ENCODE measurements around the gene ASCC1. TPM values are rescaled to one million over a fixed set of nuclear protein-coding genes. Genes with fewer than 3 reads are reported as not detected.

The ASCC1 gene
- total and polyA plus RNA-seq, 2 experiments from 2014 or later: 13.7 to 37.2 TPM

Small RNAs within 50 kb of the gene (small RNA-seq; reads per million reads assigned to genes)
- gene RF00019 (ENCODE audit: low replicate concordance) (not detected), gene RF00340 (ENCODE audit: low replicate concordance) (not detected)

Other genes with a start within 250 kb of the ASCC1 start
- 2.6 and 3.6 TPM in 2 replicates for gene SPOCK2, start 127.7 kb downstream of the ASCC1 start, total RNA-seq (2014; rRNA removed; shearing (Covaris generic))
- gene SPOCK2, start 127.7 kb downstream of the ASCC1 start, polyA plus RNA-seq (2016; fragmentation: Nextera tagmentation; extraction: Ambion mirVana): 1.2 and 1.3 TPM in 2 replicates
- gene ANAPC16, start 264 bp downstream of the ASCC1 start, total RNA-seq (2014; rRNA removed; shearing (Covaris generic)): 77.5 and 88.5 TPM in 2 replicates
- 116 and 126 TPM in 2 replicates for gene ANAPC16, start 264 bp downstream of the ASCC1 start, polyA plus RNA-seq (2016; fragmentation: Nextera tagmentation; extraction: Ambion mirVana)
- gene DDIT4, start 57.6 kb upstream of the ASCC1 start, total RNA-seq (2014; rRNA removed; shearing (Covaris generic)): 110 and 136 TPM in 2 replicates
- gene DDIT4, start 57.6 kb upstream of the ASCC1 start, polyA plus RNA-seq (2016; fragmentation: Nextera tagmentation; extraction: Ambion mirVana): 108 and 114 TPM in 2 replicates
- 13.0 and 16.0 TPM in 2 replicates for gene DNAJB12, start 138.6 kb upstream of the ASCC1 start, total RNA-seq (2014; rRNA removed; shearing (Covaris generic))
- 12.6 and 12.8 TPM in 2 replicates for gene DNAJB12, start 138.6 kb upstream of the ASCC1 start, polyA plus RNA-seq (2016; fragmentation: Nextera tagmentation; extraction: Ambion mirVana)

All from GM23338 (cell line).